SJSA1 (cell line): Measurements from ENCODE around the gene ZNF326. TPM values are rescaled to one million over a fixed set of nuclear protein-coding genes. Genes with fewer than 3 reads are reported as not detected.

Experiments
- DNase-seq, 2 experiments: peaks; one replicate each; pipeline ENCODE4 v3.0.0-alpha.2; 2015 to 2020; ENCODE audit warnings: low spot score in 2 of 2, low read depth in 1 of 2
- H3K27ac ChIP-seq: fragments of 250-450 bp; sonication (Bioruptor Pico); 2 replicates; pipeline ENCODE4 v1.5.1; 2020; ENCODE audit warnings: mild to moderate bottlenecking, moderate library complexity
- H3K27me3 ChIP-seq: fragments of 250-450 bp; sonication (Bioruptor Pico); replicated peaks from 2 replicates; pipeline ENCODE4 v1.5.1; 2020; ENCODE audit warnings: mild to moderate bottlenecking, moderate library complexity
- H3K36me3 ChIP-seq: fragments of 250-450 bp; sonication (Bioruptor Pico); 2 replicates; pipeline ENCODE4 v1.5.1; 2020; ENCODE audit warnings: mild to moderate bottlenecking
- H3K4me1 ChIP-seq: fragments of 250-450 bp; sonication (Bioruptor Pico); replicated peaks from 2 replicates; pipeline ENCODE4 v1.6.1; 2021; ENCODE audit warnings: mild to moderate bottlenecking
- H3K4me3 ChIP-seq: fragments of 250-450 bp; sonication (Bioruptor Pico); 2 replicates; pipeline ENCODE4 v1.5.1; 2020; ENCODE audit warnings: mild to moderate bottlenecking
- H3K9me3 ChIP-seq: fragments of 250-450 bp; sonication (Bioruptor Pico); replicated peaks from 2 replicates; pipeline ENCODE4 v1.5.1; 2020; ENCODE audit warnings: mild to moderate bottlenecking
- total RNA-seq: library from RNA; depleted of rRNA; stranded (reverse); fragments of >200 nt; shearing (Covaris generic); gene quantifications from 2 replicates; pipeline ENCODE4 v1.2.3, GENCODE V29; 2014

The ZNF326 gene
- total RNA-seq, 1 experiment from 2014 or later, result 6.3 TPM

GRCh38 chr1:89957107-89957506 lies 37.8 kb upstream of the ZNF326 start:
- Histone ChIP-seq H3K36me3 (no peaks in the 10 kb centered on the region), H3K27ac (no peak overlapping the region), H3K27me3 (no peaks in the 10 kb centered on the region), H3K4me3 (no peak overlapping the region), H3K9me3 (no peaks in the 10 kb centered on the region), H3K4me1 (peaks cover 31% of the 10 kb centered on the region)
- DNase-seq, result no peak

GRCh38 chr1:89958851-89959654 lies 35.9 kb upstream of the ZNF326 start:
- Histone ChIP-seq H3K36me3 (no peaks in the 10 kb centered on the region), H3K4me1 (peaks cover 22% of the 10 kb centered on the region), H3K27ac (no peak overlapping the region), H3K27me3 (no peaks in the 10 kb centered on the region), H3K9me3 (no peaks in the 10 kb centered on the region), H3K4me3 (no peak overlapping the region)
- no peak for DNase-seq

- Histone ChIP-seq H3K27ac (no peak overlapping the region), H3K27me3 (no peaks in the 10 kb centered on the region), H3K4me1 (peaks cover 15% of the 10 kb centered on the region), H3K9me3 (no peaks in the 10 kb centered on the region), H3K36me3 (no peaks in the 10 kb centered on the region), H3K4me3 (no peak overlapping the region)
- DNase-seq, result no peak
These were observed 35.2 kb upstream of the ZNF326 start for GRCh38 chr1:89959719-89960118.

GRCh38 chr1:89962024-89962741 lies 32.7 kb upstream of the ZNF326 start:
- H3K36me3 ChIP-seq, result no peaks in the 10 kb centered on the region
- peaks cover 15% of the 10 kb centered on the region for H3K4me1 ChIP-seq
- no peak overlapping the region for H3K27ac ChIP-seq
- peak; percentile 53 to 56 for DNase-seq
- H3K27me3 ChIP-seq, result no peaks in the 10 kb centered on the region
- no peak overlapping the region for H3K4me3 ChIP-seq
- H3K9me3 ChIP-seq, result no peaks in the 10 kb centered on the region

GRCh38 chr1:89962742-89963075 lies 32.2 kb upstream of the ZNF326 start:
- Histone ChIP-seq H3K36me3 (no peaks in the 10 kb centered on the region), H3K27me3 (no peaks in the 10 kb centered on the region), H3K9me3 (no peaks in the 10 kb centered on the region), H3K4me1 (peaks cover 15% of the 10 kb centered on the region), H3K4me3 (no peak overlapping the region), H3K27ac (no peak overlapping the region)
- DNase-seq, result peak in 1 of 2 experiments; percentile 25

GRCh38 chr1:89965193-89965768 lies 29.6 kb upstream of the ZNF326 start:
- DNase-seq, result no peak
- Histone ChIP-seq H3K27ac (no peak overlapping the region), H3K9me3 (no peaks in the 10 kb centered on the region), H3K4me1 (peaks cover 15% of the 10 kb centered on the region), H3K36me3 (no peaks in the 10 kb centered on the region), H3K27me3 (no peaks in the 10 kb centered on the region), H3K4me3 (no peak overlapping the region)

- peaks cover 19% of the 10 kb centered on the region for H3K4me1 ChIP-seq
- no peaks in the 10 kb centered on the region for H3K9me3 ChIP-seq
- H3K4me3 ChIP-seq, result no peak overlapping the region
- no peaks in the 10 kb centered on the region for H3K36me3 ChIP-seq
- DNase-seq, result no peak
- H3K27me3 ChIP-seq, result no peaks in the 10 kb centered on the region
- no peak overlapping the region for H3K27ac ChIP-seq
These were observed 28.3 kb upstream of the ZNF326 start for GRCh38 chr1:89966656-89967055.

- Histone ChIP-seq H3K27ac (no peak overlapping the region), H3K4me1 (peaks cover 17% of the 10 kb centered on the region), H3K9me3 (no peaks in the 10 kb centered on the region), H3K4me3 (no peak overlapping the region), H3K36me3 (no peaks in the 10 kb centered on the region), H3K27me3 (no peaks in the 10 kb centered on the region)
- DNase-seq, result no peak
These were observed 23.3 kb upstream of the ZNF326 start for GRCh38 chr1:89971600-89971999.

GRCh38 chr1:89972024-89972423 lies 22.9 kb upstream of the ZNF326 start:
- Histone ChIP-seq H3K27ac (no peak overlapping the region), H3K4me1 (peaks cover 17% of the 10 kb centered on the region)
- no peak for DNase-seq

GRCh38 chr1:89973471-89974127 lies 21.3 kb upstream of the ZNF326 start:
- H3K27me3 ChIP-seq, result no peaks in the 10 kb centered on the region

More at GRCh38 chr1:89972024-89972423, 22.9 kb upstream of the ZNF326 start:
- H3K27me3 ChIP-seq, result no peaks in the 10 kb centered on the region
- H3K36me3 ChIP-seq, result no peaks in the 10 kb centered on the region
- no peak overlapping the region for H3K4me3 ChIP-seq
- no peaks in the 10 kb centered on the region for H3K9me3 ChIP-seq

GRCh38 chr1:89974256-89974655 lies 20.7 kb upstream of the ZNF326 start:
- no peaks in the 10 kb centered on the region for H3K9me3 ChIP-seq
- no peaks in the 10 kb centered on the region for H3K36me3 ChIP-seq
- no peak for DNase-seq
- peaks cover 24% of the 10 kb centered on the region for H3K4me1 ChIP-seq
- H3K27me3 ChIP-seq, result no peaks in the 10 kb centered on the region
- no peak overlapping the region for H3K4me3 ChIP-seq
- H3K27ac ChIP-seq, result no peak overlapping the region

More at GRCh38 chr1:89973471-89974127, 21.3 kb upstream of the ZNF326 start:
- Histone ChIP-seq H3K9me3 (no peaks in the 10 kb centered on the region), H3K36me3 (no peaks in the 10 kb centered on the region), H3K4me3 (no peak overlapping the region), H3K4me1 (peaks cover 20% of the 10 kb centered on the region), H3K27ac (no peak overlapping the region)
- DNase-seq, result no peak

GRCh38 chr1:89974696-89975470 lies 20.0 kb upstream of the ZNF326 start:
- peak in 1 of 2 experiments; percentile 17 for DNase-seq
- no peaks in the 10 kb centered on the region for H3K27me3 ChIP-seq
- no peaks in the 10 kb centered on the region for H3K9me3 ChIP-seq
- H3K4me1 ChIP-seq, result peaks cover 25% of the 10 kb centered on the region
- no peak overlapping the region for H3K4me3 ChIP-seq
- no peaks in the 10 kb centered on the region for H3K36me3 ChIP-seq
- no peak overlapping the region for H3K27ac ChIP-seq

- Histone ChIP-seq H3K27me3 (no peaks in the 10 kb centered on the region), H3K4me1 (peaks cover 28% of the 10 kb centered on the region), H3K36me3 (no peaks in the 10 kb centered on the region), H3K4me3 (no peak overlapping the region), H3K9me3 (no peaks in the 10 kb centered on the region), H3K27ac (no peak overlapping the region)
- DNase-seq, result no peak
These were observed 19.3 kb upstream of the ZNF326 start for GRCh38 chr1:89975540-89976125.
